Body of pancreas (tissue), 4 donors: ENCODE results near the gene FHOD3. TPM values are rescaled to one million over a fixed set of nuclear protein-coding genes. Genes with fewer than 3 reads are reported as not detected.

ENCODE experiments used
- ATAC-seq: fragments of 150-250 bp; one replicate; pipeline ENCODE4 v1.9.1; 2016
- DNase-seq, 4 donors: peaks; one replicate each; pipeline ENCODE4 v3.0.0-alpha.2; 2019
- H3K27ac ChIP-seq, 4 donors: fragments of 200-600 bp; sonication (generic); 1 replicate in 3 of 4; 2 replicates in 1 of 4; pipeline versions ENCODE4 v1.5.1 to v1.6.1; 2016 to 2019; ENCODE audit warnings: mild to moderate bottlenecking in 1 of 4, mixed read lengths in 1 of 4, moderate library complexity in 1 of 4
- H3K27me3 ChIP-seq, 2 donors: fragments of 200-600 bp; sonication (generic); one replicate each; pipeline ENCODE4 v1.6.0; 2016; ENCODE audit warnings: mild to moderate bottlenecking in 1 of 2
- H3K36me3 ChIP-seq, 2 donors: fragments of 200-600 bp; sonication (generic); replicated peaks in 1 of 2; 2 replicates each; pipeline ENCODE4 v1.5.1; 2016; ENCODE audit warnings: low read depth in 2 of 2; ENCODE audit not compliant: insufficient read depth in 1 of 2
- H3K4me1 ChIP-seq: fragments of 200-600 bp; sonication (generic); one replicate; pipeline ENCODE4 v1.6.0; 2016
- H3K4me3 ChIP-seq, 2 donors: fragments of 200-600 bp; sonication (generic); 1 replicate in 1 of 2; 2 replicates in 1 of 2; pipeline ENCODE4 v1.5.1; 2016 to 2019
- H3K9me3 ChIP-seq, 3 donors: fragments of 200-600 bp; sonication (generic); 1 replicate in 2 of 3; 2 replicates in 1 of 3; pipeline ENCODE4 v1.5.1; 2016
- CTCF ChIP-seq, 7 experiments: fragments of 450-650 bp in 4 of 7; fragments of 200-600 bp in 3 of 7; sonication (generic) in 3 of 7; IDR thresholded peaks; one replicate each; pipeline ENCODE4 v1.5.1; 2016 to 2019; ENCODE audit warnings: antibody characterized with exemption in 7 of 7
- POLR2A ChIP-seq, 3 donors: fragments of 450-650 bp; IDR thresholded peaks; one replicate each; pipeline ENCODE4 v1.6.1; 2016; ENCODE audit warnings: antibody characterized with exemption in 3 of 3, mild to moderate bottlenecking in 2 of 3
- WGBS, 2 donors: methylation state at CpG; one replicate each; pipeline ENCODE4 v1.1.5; 2017; 5-methylcytosine and 5-hydroxymethylcytosine counted together
- intact Hi-C: fragments of 100-400 bp; cut with DNase I; formaldehyde crosslinking; loops from one replicate; pipeline ENCODE4 v1.15.1; 2023
- total RNA-seq, 2 donors: library from RNA; depleted of rRNA; stranded (reverse); fragments of >200 nt; gene quantifications; one replicate each; pipeline ENCODE4 v1.1.0, GENCODE V29; 2016

Gene FHOD3
- total RNA-seq, 2 donors from 2014 or later: 0.52 to 2.0 TPM

- no peaks in the 10 kb centered on the region for H3K36me3 ChIP-seq
- DNase-seq (no peak), ATAC-seq (no peak)
- no peak overlapping the region for H3K27ac ChIP-seq
- TF ChIP-seq POLR2A (IDR thresholded peaks at IDR 0.05) (no peak), CTCF (IDR thresholded peaks at IDR 0.05) (no peak)
- WGBS, 2 donors: 74% methylated on average over 5 of the region's 5 CpGs
- H3K9me3 ChIP-seq: no peaks in the 10 kb centered on the region
- intact Hi-C loops: no loop called here
- H3K27me3 ChIP-seq: no peaks in the 10 kb centered on the region
- H3K4me3 ChIP-seq: no peak overlapping the region
- H3K4me1 ChIP-seq: no peaks in the 10 kb centered on the region
Observed at GRCh38 chr18:36327352-36328316, 30.1 kb downstream of the FHOD3 start.

GRCh38 chr18:36328385-36328858 is 30.9 kb downstream of the FHOD3 start:
- no peak for DNase-seq
- intact Hi-C loops: no loop called here
- Histone ChIP-seq H3K4me3 (no peak overlapping the region), H3K9me3 (no peaks in the 10 kb centered on the region), H3K27ac (no peak overlapping the region), H3K27me3 (no peaks in the 10 kb centered on the region), H3K36me3 (no peaks in the 10 kb centered on the region), H3K4me1 (no peaks in the 10 kb centered on the region)
- WGBS, 2 donors: 87 to 89% methylated on average over 3 of the region's 3 CpGs
- no peak for ATAC-seq
- no peak for TF ChIP-seq POLR2A (IDR thresholded peaks at IDR 0.05)
- no peak for TF ChIP-seq CTCF (IDR thresholded peaks at IDR 0.05)

- DNase-seq (no peak), ATAC-seq (no peak)
- WGBS, 2 donors: 79 to 91% methylated on average over 6 of the region's 6 CpGs
- Histone ChIP-seq H3K27ac (no peak overlapping the region), H3K36me3 (no peaks in the 10 kb centered on the region), H3K27me3 (no peaks in the 10 kb centered on the region), H3K4me3 (no peak overlapping the region), H3K4me1 (peaks cover 3% of the 10 kb centered on the region), H3K9me3 (no peaks in the 10 kb centered on the region)
- intact Hi-C loops: no loop called here
- TF ChIP-seq POLR2A (IDR thresholded peaks at IDR 0.05) (no peak), CTCF (IDR thresholded peaks at IDR 0.05) (no peak)
Observed at GRCh38 chr18:36328916-36329315, 31.4 kb downstream of the FHOD3 start.

- 80 to 97% methylated on average over 3 of the region's 3 CpGs for WGBS, 2 donors
- no peak overlapping the region for H3K4me3 ChIP-seq
- peaks cover 4% of the 10 kb centered on the region for H3K4me1 ChIP-seq
- no peaks in the 10 kb centered on the region for H3K36me3 ChIP-seq
- TF ChIP-seq CTCF (IDR thresholded peaks at IDR 0.05) (no peak), POLR2A (IDR thresholded peaks at IDR 0.05) (no peak)
- ATAC-seq: no peak
- no peaks in the 10 kb centered on the region for H3K27me3 ChIP-seq
- no peak overlapping the region for H3K27ac ChIP-seq
- intact Hi-C loops: no loop called here
- DNase-seq: no peak
- H3K9me3 ChIP-seq: no peaks in the 10 kb centered on the region
Observed at GRCh38 chr18:36329684-36330434, 32.3 kb downstream of the FHOD3 start.
